Activated B cell treated with CpG ODN at 0.5 μM for 24 hours (primary cell): ENCODE measurements around the gene LY86. TPM values are rescaled to one million over a fixed set of nuclear protein-coding genes. Genes with fewer than 3 reads are reported as not detected.

Source experiments
- ATAC-seq: fragments of 200-7000 bp; cut with Tn5 transposase; one replicate; pipeline ENCODE4 v1.10.0; 2021; ENCODE audit warnings: low read depth, mild to moderate bottlenecking, moderate library complexity
- CTCF ChIA-PET: fragments of 350-600 bp; sonication (Branson Sonifier 250); formaldehyde crosslinking; loops from one replicate; lab custom pipeline; 2021; ENCODE audit warnings: antibody characterized with exemption; lab: Charles Lee
- POLR2A ChIA-PET: fragments of 350-600 bp; sonication (Branson Sonifier 250); formaldehyde crosslinking; loops from one replicate; lab custom pipeline; 2021; ENCODE audit warnings: antibody characterized with exemption; lab: Charles Lee
- DNase-seq: peaks from one replicate; pipeline ENCODE4 v3.0.0; 2022
- H3K27ac Mint-ChIP-seq: one replicate; pipeline ENCODE4 v1.8.0; 2020; ENCODE audit warnings: mixed read lengths
- H3K27me3 Mint-ChIP-seq: one replicate; pipeline ENCODE4 v1.8.0; 2021; ENCODE audit warnings: mixed read lengths
- H3K36me3 Mint-ChIP-seq: one replicate; pipeline ENCODE4 v1.8.0; 2021; ENCODE audit warnings: low read depth, mixed read lengths
- H3K4me1 Mint-ChIP-seq: one replicate; pipeline ENCODE4 v1.8.0; 2021; ENCODE audit warnings: mixed read lengths
- H3K4me3 Mint-ChIP-seq: one replicate; pipeline ENCODE4 v1.8.0; 2020; ENCODE audit warnings: mild to moderate bottlenecking, mixed read lengths
- H3K9me3 Mint-ChIP-seq: one replicate; pipeline ENCODE4 v1.8.0; 2020; ENCODE audit warnings: mixed read lengths
- intact Hi-C: fragments of 100-400 bp; cut with micrococcal nuclease; formaldehyde crosslinking; loops from one replicate; pipeline ENCODE4 v1.15.1; 2024
- total RNA-seq: library from RNA; stranded (reverse); gene quantifications from 2 replicates; pipeline ENCODE4 v1.2.3, GENCODE V29; 2022
- TF ChIP-seq, protein P1 (sequence below): fragments of 200-600 bp; IDR thresholded peaks from one replicate; pipeline ENCODE4 v1.8.0; 2022; ENCODE audit warnings: antibody characterized with exemption, mild to moderate bottlenecking

Gene LY86
- total RNA-seq, 1 donor from 2014 or later = 58.1 TPM

DNA sequence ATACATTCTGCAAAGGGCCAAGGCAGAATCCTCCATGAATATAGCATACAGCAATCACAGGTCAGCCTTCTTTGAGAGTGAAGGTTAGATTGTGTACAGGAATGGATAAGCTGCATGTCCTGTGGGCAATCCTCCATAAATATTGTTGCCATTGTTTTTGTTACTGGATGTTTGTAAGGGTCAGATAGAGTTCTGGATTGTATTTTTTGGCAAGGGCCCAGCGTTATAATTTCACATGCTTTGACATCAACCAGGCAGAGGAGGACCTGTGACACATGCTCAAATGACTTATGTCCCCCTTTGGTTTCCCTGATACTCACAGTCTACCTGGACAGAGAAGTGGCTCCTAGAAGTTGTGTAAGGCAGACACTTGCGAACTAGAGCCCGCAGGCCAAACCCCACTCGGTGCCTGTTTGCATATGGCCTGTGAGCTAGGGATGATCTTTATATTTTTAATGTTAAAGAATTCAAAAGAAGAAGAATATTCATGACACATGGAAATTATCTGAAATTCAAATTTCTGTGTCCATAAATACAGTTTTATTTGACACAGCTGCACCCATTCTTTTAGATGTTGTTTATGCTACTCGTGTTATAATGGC is 5.4 kb downstream of the LY86 start:
- ATAC-seq = no peak
- TF ChIP-seq, protein P1, sequence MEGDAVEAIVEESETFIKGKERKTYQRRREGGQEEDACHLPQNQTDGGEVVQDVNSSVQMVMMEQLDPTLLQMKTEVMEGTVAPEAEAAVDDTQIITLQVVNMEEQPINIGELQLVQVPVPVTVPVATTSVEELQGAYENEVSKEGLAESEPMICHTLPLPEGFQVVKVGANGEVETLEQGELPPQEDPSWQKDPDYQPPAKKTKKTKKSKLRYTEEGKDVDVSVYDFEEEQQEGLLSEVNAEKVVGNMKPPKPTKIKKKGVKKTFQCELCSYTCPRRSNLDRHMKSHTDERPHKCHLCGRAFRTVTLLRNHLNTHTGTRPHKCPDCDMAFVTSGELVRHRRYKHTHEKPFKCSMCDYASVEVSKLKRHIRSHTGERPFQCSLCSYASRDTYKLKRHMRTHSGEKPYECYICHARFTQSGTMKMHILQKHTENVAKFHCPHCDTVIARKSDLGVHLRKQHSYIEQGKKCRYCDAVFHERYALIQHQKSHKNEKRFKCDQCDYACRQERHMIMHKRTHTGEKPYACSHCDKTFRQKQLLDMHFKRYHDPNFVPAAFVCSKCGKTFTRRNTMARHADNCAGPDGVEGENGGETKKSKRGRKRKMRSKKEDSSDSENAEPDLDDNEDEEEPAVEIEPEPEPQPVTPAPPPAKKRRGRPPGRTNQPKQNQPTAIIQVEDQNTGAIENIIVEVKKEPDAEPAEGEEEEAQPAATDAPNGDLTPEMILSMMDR = no peak
- peak overlapping the region; percentile 98 for H3K27ac Mint-ChIP-seq
- H3K27me3 Mint-ChIP-seq = no peaks in the 10 kb centered on the region
- ChIA-PET CTCF (interaction anchor here (1.2 to 2.5 kb wide), 3 partner anchors 13 to 17 kb away, joined by 3 to 7 read pairs (median 3); no protein-coding TSS in a partner anchor), POLR2A (interaction anchor here (8.6 kb wide), 1 partner anchor 16 kb away, joined by 100 read pairs; no protein-coding TSS in a partner anchor)
- DNase-seq = no peak
- peaks cover 62% of the 10 kb centered on the region for H3K36me3 Mint-ChIP-seq
- peaks cover 98% of the 10 kb centered on the region for H3K4me1 Mint-ChIP-seq
- intact Hi-C loops = no loop called here
- no peaks in the 10 kb centered on the region for H3K9me3 Mint-ChIP-seq
- H3K4me3 Mint-ChIP-seq = peak overlapping the region; percentile 15

DNA sequence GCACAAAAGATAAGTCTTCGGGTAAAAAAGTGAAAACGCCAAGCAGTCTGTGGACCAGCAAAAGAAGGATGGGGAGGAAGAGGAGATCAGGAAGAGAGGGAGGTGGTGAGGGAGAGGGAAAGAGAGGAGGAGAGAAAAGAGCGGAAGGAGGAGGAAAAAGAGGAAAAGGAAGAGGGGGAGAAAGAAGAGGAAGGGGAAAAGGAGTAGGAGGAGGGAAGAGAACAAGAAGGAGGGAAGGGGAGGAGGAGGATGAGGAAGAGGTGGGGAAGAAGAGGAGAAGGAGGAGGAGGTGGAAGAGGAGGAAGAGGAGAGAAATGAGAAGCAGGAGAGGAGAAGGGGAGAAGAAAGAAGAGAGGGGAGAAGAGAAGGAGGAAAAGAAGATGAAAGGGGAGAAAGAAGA is 6.5 kb downstream of the LY86 start:
- ATAC-seq (no peak), DNase-seq (no peak)
- Mint-ChIP-seq H3K4me1 (peaks cover 98% of the 10 kb centered on the region), H3K9me3 (no peaks in the 10 kb centered on the region), H3K36me3 (peaks cover 66% of the 10 kb centered on the region), H3K27ac (peak overlapping the region; percentile 98), H3K4me3 (no peak overlapping the region), H3K27me3 (no peaks in the 10 kb centered on the region)
- intact Hi-C loops = no loop called here
- ChIA-PET POLR2A (no interaction called here), CTCF (no interaction called here)
- TF ChIP-seq, protein P1 = no peak

DNA sequence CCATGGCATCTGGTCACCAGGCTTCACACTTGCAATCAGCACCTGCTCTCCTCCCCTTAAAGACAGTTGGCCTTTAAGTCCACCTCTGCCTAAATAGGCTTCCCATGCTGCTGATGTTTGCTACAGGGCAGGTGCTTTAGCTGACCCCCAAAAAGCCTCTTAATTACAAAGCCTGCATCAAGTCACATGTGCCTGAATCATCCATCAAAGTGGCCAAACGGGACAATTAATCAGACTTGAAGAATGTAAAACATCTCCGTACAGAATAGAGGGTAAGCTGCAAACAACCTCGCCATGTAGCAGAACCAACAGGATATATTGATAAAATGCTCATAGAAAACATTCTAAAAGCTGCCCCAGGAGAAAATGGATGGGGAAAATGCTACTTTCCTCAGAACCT is 7.4 kb downstream of the LY86 start:
- Mint-ChIP-seq H3K4me3 (no peak overlapping the region), H3K9me3 (no peaks in the 10 kb centered on the region), H3K27me3 (no peaks in the 10 kb centered on the region), H3K36me3 (peaks cover 67% of the 10 kb centered on the region), H3K4me1 (peaks cover 93% of the 10 kb centered on the region), H3K27ac (peak overlapping the region; percentile 54)
- no peak for ATAC-seq
- CTCF ChIA-PET = interaction anchor here (1.7 kb wide), 1 partner anchor 15 kb away, joined by 7 read pairs; no protein-coding TSS in a partner anchor
- TF ChIP-seq, protein P1 = no peak
- intact Hi-C loops = no loop called here
- no peak for DNase-seq
- POLR2A ChIA-PET = interaction anchor here (1.5 kb wide), 1 partner anchor 14 kb away, joined by 7 read pairs; no protein-coding TSS in a partner anchor

DNA sequence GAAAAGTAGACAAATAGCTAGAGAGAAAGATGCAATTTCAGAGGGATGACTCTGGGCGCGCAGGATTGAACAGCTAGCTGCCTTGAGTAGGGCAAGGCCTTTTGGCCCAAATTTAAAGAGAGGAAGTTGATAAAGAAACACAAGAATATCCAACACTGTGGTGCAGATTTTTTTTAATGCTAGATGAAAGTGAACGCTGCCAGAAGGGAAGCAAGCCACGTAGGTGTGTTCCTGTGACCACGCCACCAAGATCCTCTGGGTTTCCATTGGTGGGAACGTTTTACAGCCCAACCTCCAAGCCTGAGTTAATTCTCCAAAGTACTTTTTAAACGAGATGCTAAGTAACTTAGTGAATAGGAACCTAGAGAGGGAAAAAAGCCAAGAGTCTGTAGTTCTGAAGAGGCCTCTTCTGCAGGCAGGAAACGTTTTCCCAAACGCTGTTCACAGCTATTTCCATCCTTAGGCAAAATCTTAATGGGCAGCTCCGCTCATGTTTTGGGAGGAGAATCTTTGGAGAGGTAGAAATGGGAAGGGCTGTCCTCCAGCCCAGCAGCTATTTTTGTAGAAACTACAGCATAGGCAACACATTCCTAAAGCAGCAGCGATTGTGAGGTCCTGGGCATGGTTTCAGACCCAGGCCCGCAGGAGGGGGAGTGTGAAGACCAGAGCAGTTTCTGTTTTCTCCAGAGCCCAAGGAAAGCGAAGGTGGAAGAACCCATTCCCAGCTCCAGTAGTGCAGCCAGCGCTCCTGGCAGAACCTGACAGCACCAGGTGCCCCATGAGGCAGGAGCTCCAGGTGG is 8.2 kb downstream of the LY86 start:
- Mint-ChIP-seq H3K27me3 (no peaks in the 10 kb centered on the region), H3K4me1 (peaks cover 90% of the 10 kb centered on the region), H3K27ac (peak overlapping the region; percentile 54), H3K9me3 (no peaks in the 10 kb centered on the region), H3K4me3 (peak overlapping the region; percentile 38), H3K36me3 (peaks cover 70% of the 10 kb centered on the region)
- ChIA-PET POLR2A (interaction anchor here (1.5 kb wide), 1 partner anchor 13 kb away, joined by 7 read pairs; no protein-coding TSS in a partner anchor), CTCF (interaction anchor here (0.6 to 1.7 kb wide), 2 partner anchors 14 to 629 kb away, joined by 3 to 7 read pairs; no protein-coding TSS in a partner anchor)
- TF ChIP-seq, protein P1 = no peak
- intact Hi-C loops = no loop called here
- DNase-seq = no peak
- ATAC-seq = no peak

DNA sequence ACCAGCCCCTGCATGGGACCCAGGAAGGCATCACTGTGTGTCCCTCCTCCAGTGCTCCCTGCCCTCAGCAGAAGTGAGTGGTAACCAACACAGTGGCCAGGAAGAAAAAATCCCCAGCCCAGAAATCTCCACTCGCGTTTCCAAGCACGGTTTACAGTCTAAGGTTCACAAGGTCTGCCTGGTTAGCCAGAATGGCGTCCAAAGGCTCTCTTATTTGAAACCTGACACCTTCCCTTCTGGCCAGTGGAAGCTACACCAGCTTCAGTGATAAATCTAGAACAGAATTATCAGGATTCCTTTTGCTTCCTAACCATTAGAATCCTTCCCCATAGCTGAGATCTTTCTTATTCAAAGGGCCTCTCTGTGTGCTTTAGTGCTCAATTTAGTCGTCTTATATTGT is 9.2 kb downstream of the LY86 start:
- intact Hi-C loops = no loop called here
- Mint-ChIP-seq H3K4me3 (no peak overlapping the region), H3K27ac (no peak overlapping the region), H3K27me3 (no peaks in the 10 kb centered on the region), H3K36me3 (peaks cover 74% of the 10 kb centered on the region), H3K4me1 (peaks cover 85% of the 10 kb centered on the region), H3K9me3 (no peaks in the 10 kb centered on the region)
- DNase-seq (no peak), ATAC-seq (no peak)
- TF ChIP-seq, protein P1 = no peak
- CTCF ChIA-PET = interaction anchor here (1.1 kb wide), 1 partner anchor 23 kb away, joined by 3 read pairs; no protein-coding TSS in a partner anchor
- POLR2A ChIA-PET = interaction anchor here (1.5 kb wide), 1 partner anchor 12 kb away, joined by 7 read pairs; no protein-coding TSS in a partner anchor
